ENCODE data around the gene OR11H7. TPM values are rescaled to one million over a fixed set of nuclear protein-coding genes. Genes with fewer than 3 reads are reported as not detected.
A peak's percentile ranks its signal among the peaks of the same experiment; 100 is the strongest.
"Not testable (repeated sequence)": the region's sequence is repeated elsewhere in the genome, so short reads cannot be mapped to it uniquely, and the experiment has no call there.

Gene OR11H7
- total RNA-seq, 1 donor from 2014 or later, result not detected

DNA sequence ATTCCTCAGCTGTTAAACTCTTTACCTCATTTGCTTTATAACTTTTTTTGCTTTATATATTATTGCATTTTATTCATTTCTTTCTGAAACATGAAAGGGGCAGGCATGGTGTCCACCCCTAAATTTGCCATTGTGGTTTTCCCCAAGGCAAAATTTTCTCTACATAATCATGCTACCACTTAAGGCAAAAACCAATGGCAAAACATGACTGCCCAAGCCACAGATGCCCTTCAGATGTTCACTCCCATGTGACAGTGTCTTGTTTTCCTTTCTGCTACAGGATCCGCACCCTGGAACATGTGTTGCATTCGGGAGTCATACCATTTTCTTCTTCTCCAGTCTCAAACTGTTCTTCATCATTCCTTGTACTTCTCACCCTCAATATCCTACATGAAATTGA, 48.6 kb downstream of the OR11H7 start:
- DNase-seq (ENCODE audit: low read depth), result no peak

GRCh38 chr14:20278414-20278813, 49.6 kb downstream of the OR11H7 start:
- DNase-seq (ENCODE audit: low read depth), result peak; percentile 10

DNA sequence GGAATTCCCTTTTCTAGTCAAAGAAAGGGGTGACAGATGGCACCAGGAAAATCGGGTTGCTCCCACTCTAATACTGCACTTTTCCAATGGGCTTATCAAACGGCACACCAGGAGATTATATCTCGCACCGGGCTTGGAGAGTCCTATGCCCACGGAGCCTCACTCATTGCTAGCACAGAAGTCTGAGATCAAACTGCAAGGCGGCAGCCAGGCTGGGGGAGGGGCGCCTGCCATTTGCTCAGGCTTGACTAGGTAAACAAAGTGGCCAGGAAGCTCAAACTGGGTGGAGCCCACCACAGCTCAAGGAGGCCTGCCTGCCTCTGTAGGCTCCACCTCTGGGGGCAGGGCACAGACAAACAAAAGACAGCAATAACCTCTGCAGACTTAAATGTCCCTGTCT, 51.5 kb downstream of the OR11H7 start:
- DNase-seq (ENCODE audit: low read depth), result not testable (repeated sequence)

Other genes starting within 250 kb of the OR11H7 start
- not detected in 2 replicates for gene OR4Q2, start 226.8 kb upstream of the OR11H7 start, total RNA-seq
- gene OR4K14, start 209.7 kb upstream of the OR11H7 start, total RNA-seq, result not detected in 2 replicates
- not detected in 2 replicates for gene OR4K13, start 192.9 kb upstream of the OR11H7 start, total RNA-seq
- gene OR4L1, start 168.9 kb upstream of the OR11H7 start, total RNA-seq, result not detected in 2 replicates
- not detected in 2 replicates for gene OR4K17, start 118.2 kb upstream of the OR11H7 start, total RNA-seq
- gene OR4N5, start 90.2 kb upstream of the OR11H7 start, total RNA-seq, result not detected in 2 replicates
- gene OR11G2, start 38.1 kb upstream of the OR11H7 start, total RNA-seq, result not detected in 2 replicates
- not detected in 2 replicates for gene OR11H6, start 5.3 kb upstream of the OR11H7 start, total RNA-seq
- gene OR11H4, start 10.3 kb downstream of the OR11H7 start, total RNA-seq, result not detected in 2 replicates
- 9.6 and 11.3 TPM in 2 replicates for gene TTC5, start 77.0 kb downstream of the OR11H7 start, total RNA-seq
- 39.9 and 50.2 TPM in 2 replicates for gene CCNB1IP1, start 104.3 kb downstream of the OR11H7 start, total RNA-seq
- 17.2 and 21.1 TPM in 2 replicates for gene PARP2, start 114.7 kb downstream of the OR11H7 start, total RNA-seq
- gene TEP1, start 184.5 kb downstream of the OR11H7 start, total RNA-seq, result 17.1 and 21.8 TPM in 2 replicates
- 0.05 and 0.16 TPM in 2 replicates for gene KLHL33, start 207.2 kb downstream of the OR11H7 start, total RNA-seq
- gene OSGEP, start 225.8 kb downstream of the OR11H7 start, total RNA-seq, result 33.2 and 36.2 TPM in 2 replicates
- 125 and 145 TPM in 2 replicates for gene APEX1, start 226.2 kb downstream of the OR11H7 start, total RNA-seq
- gene PIP4P1, start 232.5 kb downstream of the OR11H7 start, total RNA-seq, result 21.1 and 22.2 TPM in 2 replicates
- gene PNP, start 240.4 kb downstream of the OR11H7 start, total RNA-seq, result 4.9 and 5.2 TPM in 2 replicates

Data from myocyte (in vitro differentiated cells).